Measurements from ENCODE around the gene CDK5RAP2.
"Not testable (repeated sequence)": the region's sequence is repeated elsewhere in the genome, so short reads cannot be mapped to it uniquely, and the experiment has no call there.

The CDK5RAP2 gene

DNA sequence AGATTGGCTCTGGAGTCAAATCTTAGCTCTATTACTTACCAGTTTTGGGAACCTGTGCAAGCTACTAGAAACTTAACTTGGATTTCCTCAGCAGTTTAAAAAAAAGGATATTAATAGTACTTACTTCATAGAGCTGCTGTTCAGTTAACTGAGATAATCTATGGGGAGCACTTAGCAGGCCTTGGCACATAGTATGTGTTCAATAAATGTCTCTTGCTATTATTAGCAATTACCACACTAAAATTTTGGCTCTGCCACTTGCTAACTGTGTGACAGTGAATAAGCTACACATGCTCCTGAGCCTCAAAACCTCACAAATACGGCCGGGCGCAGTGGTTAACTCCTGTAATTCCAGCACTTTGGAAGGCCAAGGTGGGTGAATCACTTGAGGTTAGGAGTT, 55.9 kb downstream of the CDK5RAP2 start:
- no peak for DNase-seq (ENCODE audit: low spot score)
- in situ Hi-C loops (cut with MboI; ENCODE audit: low pct_unique_long_range_greater_than_20kb, low sequenced_read_pairs, unreplicated experiment) = no loop called here
- TF ChIP-seq, protein P1, sequence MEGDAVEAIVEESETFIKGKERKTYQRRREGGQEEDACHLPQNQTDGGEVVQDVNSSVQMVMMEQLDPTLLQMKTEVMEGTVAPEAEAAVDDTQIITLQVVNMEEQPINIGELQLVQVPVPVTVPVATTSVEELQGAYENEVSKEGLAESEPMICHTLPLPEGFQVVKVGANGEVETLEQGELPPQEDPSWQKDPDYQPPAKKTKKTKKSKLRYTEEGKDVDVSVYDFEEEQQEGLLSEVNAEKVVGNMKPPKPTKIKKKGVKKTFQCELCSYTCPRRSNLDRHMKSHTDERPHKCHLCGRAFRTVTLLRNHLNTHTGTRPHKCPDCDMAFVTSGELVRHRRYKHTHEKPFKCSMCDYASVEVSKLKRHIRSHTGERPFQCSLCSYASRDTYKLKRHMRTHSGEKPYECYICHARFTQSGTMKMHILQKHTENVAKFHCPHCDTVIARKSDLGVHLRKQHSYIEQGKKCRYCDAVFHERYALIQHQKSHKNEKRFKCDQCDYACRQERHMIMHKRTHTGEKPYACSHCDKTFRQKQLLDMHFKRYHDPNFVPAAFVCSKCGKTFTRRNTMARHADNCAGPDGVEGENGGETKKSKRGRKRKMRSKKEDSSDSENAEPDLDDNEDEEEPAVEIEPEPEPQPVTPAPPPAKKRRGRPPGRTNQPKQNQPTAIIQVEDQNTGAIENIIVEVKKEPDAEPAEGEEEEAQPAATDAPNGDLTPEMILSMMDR (IDR thresholded peaks at IDR 0.05; ENCODE audit: extremely low read depth, insufficient read depth, missing control alignments) = no peak

DNA sequence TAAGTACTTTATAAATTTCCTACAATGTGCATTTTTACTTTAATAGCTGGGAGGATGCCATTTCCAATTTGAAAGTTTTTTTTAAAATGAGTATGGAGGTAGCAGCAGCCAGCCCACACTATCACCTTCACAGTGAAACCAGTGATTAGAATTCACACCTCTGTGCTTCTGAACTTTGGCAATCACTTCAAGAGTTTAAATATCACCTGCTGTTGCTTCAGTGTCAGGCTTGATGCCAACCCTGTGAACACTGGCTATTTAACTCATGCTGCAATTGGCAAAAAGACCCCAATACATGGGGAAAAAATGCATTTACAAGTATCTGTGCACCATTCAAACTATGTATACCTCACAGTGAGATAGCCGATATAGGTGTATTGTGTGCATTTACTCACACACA, 57.4 kb downstream of the CDK5RAP2 start:
- TF ChIP-seq, protein P1 (IDR thresholded peaks at IDR 0.05; ENCODE audit: extremely low read depth, insufficient read depth, missing control alignments) = no peak
- in situ Hi-C loops (cut with MboI; ENCODE audit: low pct_unique_long_range_greater_than_20kb, low sequenced_read_pairs, unreplicated experiment) = no loop called here
- no peak for DNase-seq (ENCODE audit: low spot score)

DNA sequence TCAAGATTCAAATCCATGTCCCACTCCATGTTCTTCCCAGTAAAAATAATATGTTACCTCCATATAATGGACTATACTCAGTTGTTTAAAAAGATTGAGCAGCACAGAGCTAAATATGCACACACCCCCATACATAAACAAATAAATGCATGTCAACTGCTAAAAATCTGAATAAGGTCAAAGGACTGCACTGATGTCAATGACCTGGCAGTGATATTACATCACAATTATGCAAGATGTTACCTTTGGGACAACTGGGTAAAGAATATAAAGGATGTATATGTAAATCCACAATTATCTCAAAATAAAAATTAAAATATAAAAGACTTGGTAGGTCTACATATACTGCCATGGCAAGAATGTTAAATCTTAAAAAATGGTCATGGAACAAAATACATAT, 57.9 kb downstream of the CDK5RAP2 start:
- in situ Hi-C loops (cut with MboI; ENCODE audit: low pct_unique_long_range_greater_than_20kb, low sequenced_read_pairs, unreplicated experiment) = no loop called here
- no peak for DNase-seq (ENCODE audit: low spot score)
- TF ChIP-seq, protein P1 (IDR thresholded peaks at IDR 0.05; ENCODE audit: extremely low read depth, insufficient read depth, missing control alignments) = no peak

DNA sequence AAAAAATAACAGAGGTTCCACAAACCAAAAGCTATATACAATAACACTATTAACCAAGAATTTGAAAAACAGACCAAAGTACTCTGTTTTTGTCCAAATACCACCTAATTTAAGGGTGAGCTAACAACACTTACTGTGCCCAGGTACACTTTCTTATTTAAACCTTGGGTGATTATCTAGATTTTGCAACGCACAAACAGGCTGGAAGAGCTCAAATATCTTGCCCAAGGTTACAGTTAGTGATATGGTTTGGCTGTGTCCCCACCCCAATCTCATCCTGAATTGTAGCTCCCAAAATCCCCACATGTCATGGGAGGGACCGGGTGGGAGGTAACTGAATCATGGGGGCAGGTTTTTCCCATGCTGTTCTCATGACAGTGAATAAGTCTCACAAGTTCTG, 58.9 kb downstream of the CDK5RAP2 start:
- TF ChIP-seq, protein P1 (IDR thresholded peaks at IDR 0.05; ENCODE audit: extremely low read depth, insufficient read depth, missing control alignments) = no peak

DNA sequence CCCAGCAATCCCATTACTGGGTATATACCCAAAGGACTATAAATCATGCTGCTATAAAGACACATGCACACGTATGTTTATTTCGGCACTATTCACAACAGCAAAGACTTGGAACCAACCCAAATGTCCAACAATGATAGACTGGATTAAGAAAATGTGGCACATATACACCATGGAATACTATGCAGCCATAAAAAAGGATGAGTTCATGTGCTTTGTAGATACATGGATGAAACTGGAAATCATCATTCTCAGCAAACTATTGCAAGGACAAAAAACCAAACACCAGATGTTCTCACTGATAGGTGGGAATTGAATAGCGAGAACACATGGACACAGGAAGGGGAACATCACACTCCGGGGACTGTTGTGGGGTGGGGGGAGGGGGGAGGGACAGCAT, 64.0 kb downstream of the CDK5RAP2 start:
- in situ Hi-C loops (cut with MboI; ENCODE audit: low pct_unique_long_range_greater_than_20kb, low sequenced_read_pairs, unreplicated experiment); DNase-seq (ENCODE audit: low spot score): not testable (repeated sequence)

More for the DNA sequence above, 58.9 kb downstream of the CDK5RAP2 start:
- DNase-seq (ENCODE audit: low spot score) = no peak
- in situ Hi-C loops (cut with MboI; ENCODE audit: low pct_unique_long_range_greater_than_20kb, low sequenced_read_pairs, unreplicated experiment) = no loop called here

DNA sequence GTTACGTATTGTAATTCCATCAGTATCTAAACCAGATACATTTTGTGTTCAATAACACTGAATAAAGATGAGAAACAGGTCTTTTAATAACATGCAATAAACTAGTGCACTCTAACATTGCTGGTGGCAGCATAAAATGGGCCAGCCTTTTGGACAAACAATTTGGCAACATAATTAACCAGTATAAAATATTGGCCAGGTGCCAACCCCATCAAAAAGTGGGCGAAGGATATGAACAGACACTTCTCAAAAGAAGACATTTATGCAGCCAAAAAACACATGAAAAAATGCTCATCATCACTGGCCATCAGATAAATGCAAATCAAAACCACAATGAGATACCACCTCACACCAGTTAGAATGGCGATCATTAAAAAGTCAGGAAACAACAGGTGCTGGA, 64.5 kb downstream of the CDK5RAP2 start:
- in situ Hi-C loops (cut with MboI; ENCODE audit: low pct_unique_long_range_greater_than_20kb, low sequenced_read_pairs, unreplicated experiment); DNase-seq (ENCODE audit: low spot score): not testable (repeated sequence)

DNA sequence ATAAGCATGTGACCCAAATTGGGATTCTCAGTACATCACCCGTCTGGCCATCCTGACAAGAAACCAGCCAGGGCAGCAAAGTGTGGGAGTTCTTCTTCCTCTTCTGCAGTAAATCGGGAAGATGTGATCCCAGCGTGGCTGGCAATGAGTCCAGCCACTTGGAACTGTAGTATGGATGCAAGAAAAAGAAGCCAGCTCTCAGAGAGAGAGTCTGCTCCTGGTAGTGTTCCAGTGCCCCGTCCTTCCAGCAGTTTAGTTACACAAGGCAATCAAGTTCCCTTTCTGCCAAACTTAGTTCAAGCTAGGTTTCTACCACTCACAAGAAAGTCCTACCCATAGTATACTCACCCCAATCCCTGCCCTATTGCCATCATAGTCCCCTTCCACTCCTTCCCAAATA, 65.6 kb downstream of the CDK5RAP2 start:
- DNase-seq (ENCODE audit: low spot score) = no peak
- in situ Hi-C loops (cut with MboI; ENCODE audit: low pct_unique_long_range_greater_than_20kb, low sequenced_read_pairs, unreplicated experiment) = no loop called here
- TF ChIP-seq, protein P1 (IDR thresholded peaks at IDR 0.05; ENCODE audit: extremely low read depth, insufficient read depth, missing control alignments) = no peak

DNA sequence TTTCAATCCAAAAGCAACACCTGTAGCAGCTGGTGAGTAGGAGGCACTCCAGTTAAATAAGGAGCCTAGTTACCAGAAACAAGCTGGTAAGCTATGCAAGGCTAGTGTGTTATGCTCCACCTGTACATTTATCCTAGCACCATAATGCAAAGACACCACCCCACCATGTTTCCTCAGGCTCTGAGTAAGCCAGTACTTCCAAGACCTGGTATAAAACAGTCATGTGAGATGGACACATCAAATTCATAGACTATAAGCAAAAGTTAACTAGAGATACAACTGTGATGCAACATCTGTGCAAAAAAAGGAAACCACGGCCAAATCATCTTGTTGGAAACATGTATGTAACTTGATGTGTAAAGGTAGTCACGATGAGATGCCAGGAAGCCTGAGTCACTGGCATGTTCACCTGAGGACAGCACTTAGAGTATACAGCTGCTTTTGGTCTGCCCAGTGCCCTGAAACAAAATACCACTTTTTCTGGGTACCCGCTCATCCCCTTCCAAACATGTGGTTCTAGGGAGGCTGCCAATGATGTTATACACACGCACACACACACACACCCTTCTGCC, 66.1 kb downstream of the CDK5RAP2 start:
- in situ Hi-C loops (cut with MboI; ENCODE audit: low pct_unique_long_range_greater_than_20kb, low sequenced_read_pairs, unreplicated experiment) = no loop called here
- TF ChIP-seq, protein P1 (IDR thresholded peaks at IDR 0.05; ENCODE audit: extremely low read depth, insufficient read depth, missing control alignments) = no peak
- no peak for DNase-seq (ENCODE audit: low spot score)

All from GM13977 (cell line).